HEK293 (cell line): ENCODE data around the gene HGFAC.
A peak's percentile ranks its signal among the peaks of the same experiment; 100 is the strongest.

Experiments
- CTCF ChIA-PET: fragments of 350-600 bp; formaldehyde crosslinking; extraction: SDS; loops from one replicate; lab custom pipeline; 2021; ENCODE audit warnings: antibody characterized with exemption; lab: Yijun Ruan, JAX
- POLR2A ChIA-PET: fragments of 300-600 bp; formaldehyde crosslinking; extraction: SDS; loops from one replicate; lab custom pipeline; 2020; ENCODE audit warnings: antibody characterized with exemption, inconsistent platforms; lab: Yijun Ruan, JAX
- H3K27ac ChIP-seq: fragments of 200-500 bp; sonication (Bioruptor generic); 2 replicates; pipeline ENCODE4 v1.5.1; 2014; ENCODE audit warnings: low read depth, low read length, control low read depth, inconsistent platforms; ENCODE audit errors: extremely low read depth
- H3K36me3 ChIP-seq, 2 experiments: fragments of 200-500 bp in 1 of 2; sonication (Bioruptor generic) in 1 of 2; 1 replicate in 1 of 2; 2 replicates in 1 of 2; pipeline ENCODE4 v1.5.1; 2014 to 2017; ENCODE audit warnings: inconsistent platforms in 2 of 2, low read length in 2 of 2; ENCODE audit not compliant: control insufficient read depth in 2 of 2, insufficient read depth in 1 of 2
- H3K4me1 ChIP-seq: fragments of 200-500 bp; sonication (Bioruptor generic); 2 replicates; pipeline ENCODE4 v1.5.1; 2014; ENCODE audit warnings: mild to moderate bottlenecking, low read length, inconsistent platforms; ENCODE audit not compliant: control insufficient read depth, insufficient read depth
- H3K4me3 ChIP-seq: 2 replicates; pipeline ENCODE4 v1.5.1; 2011; ENCODE audit warnings: low read depth, mild to moderate bottlenecking, control low read depth, low read length, moderate library complexity
- H3K9me3 ChIP-seq: fragments of 200-500 bp; sonication (Bioruptor generic); 2 replicates; pipeline ENCODE4 v1.5.1; 2014; ENCODE audit warnings: low read depth, low read length, inconsistent platforms; ENCODE audit not compliant: control insufficient read depth, insufficient read depth
- EGR2 ChIP-seq: fragments of 450-650 bp; formaldehyde crosslinking; IDR thresholded peaks from 2 replicates; pipeline ENCODE4 v1.5.1; 2016; ENCODE audit warnings: low read depth, missing biosample characterization, missing genetic modification characterization
- GLIS1 ChIP-seq: fragments of 450-650 bp; formaldehyde crosslinking; IDR thresholded peaks from 2 replicates; pipeline ENCODE4 v1.5.1; 2016; ENCODE audit warnings: missing biosample characterization, missing genetic modification characterization
- HOXA7 ChIP-seq: sonication (generic); formaldehyde crosslinking; IDR thresholded peaks from 2 replicates; pipeline ENCODE4 v1.8.1; 2022; ENCODE audit warnings: missing genetic modification reagents, borderline replicate concordance
- IKZF3 ChIP-seq: fragments of 450-650 bp; IDR thresholded peaks from 2 replicates; pipeline ENCODE4 v1.5.0; 2018; ENCODE audit warnings: missing biosample characterization, mild to moderate bottlenecking, missing genetic modification characterization, moderate library complexity
- KLF9 ChIP-seq: fragments of 450-650 bp; formaldehyde crosslinking; IDR thresholded peaks from 2 replicates; pipeline ENCODE4 v1.5.1; 2016; ENCODE audit warnings: missing biosample characterization, missing genetic modification characterization, low read depth
- ZBTB20 ChIP-seq: fragments of 450-650 bp; formaldehyde crosslinking; IDR thresholded peaks from 2 replicates; pipeline ENCODE4 v1.5.1; 2016; ENCODE audit warnings: missing biosample characterization, missing genetic modification characterization
- ZIC2 ChIP-seq: fragments of 450-650 bp; formaldehyde crosslinking; IDR thresholded peaks from 2 replicates; pipeline ENCODE4 v1.5.1; 2016; ENCODE audit warnings: missing biosample characterization, missing genetic modification characterization
- ZNF174 ChIP-seq: fragments of 450-650 bp; formaldehyde crosslinking; IDR thresholded peaks from 2 replicates; pipeline ENCODE4 v1.5.0; 2017; ENCODE audit warnings: missing biosample characterization, mild to moderate bottlenecking, missing genetic modification characterization
- ZNF175 ChIP-seq: fragments of 450-650 bp; formaldehyde crosslinking; IDR thresholded peaks from 2 replicates; pipeline ENCODE4 v1.5.1; 2016; ENCODE audit warnings: missing biosample characterization, missing genetic modification characterization
- ZNF211 ChIP-seq: fragments of 450-650 bp; formaldehyde crosslinking; IDR thresholded peaks from 2 replicates; pipeline ENCODE4 v1.5.1; 2016; ENCODE audit warnings: low read depth, missing biosample characterization, missing genetic modification characterization
- ZNF214 ChIP-seq: fragments of 450-650 bp; formaldehyde crosslinking; IDR thresholded peaks from 2 replicates; pipeline ENCODE4 v1.5.1; 2017; ENCODE audit warnings: missing biosample characterization, mild to moderate bottlenecking, missing genetic modification characterization, borderline replicate concordance
- ZNF341 ChIP-seq: fragments of 450-650 bp; formaldehyde crosslinking; IDR thresholded peaks from 2 replicates; pipeline ENCODE4; 2016; ENCODE audit warnings: low read depth, missing biosample characterization, missing genetic modification characterization
- ZNF366 ChIP-seq: fragments of 450-650 bp; formaldehyde crosslinking; conservative IDR thresholded peaks from 2 replicates; pipeline ENCODE4 v1.5.1; 2016; ENCODE audit warnings: missing biosample characterization, missing genetic modification characterization
- ZNF391 ChIP-seq: fragments of 450-650 bp; formaldehyde crosslinking; IDR thresholded peaks from 2 replicates; pipeline ENCODE4 v1.5.1; 2016; ENCODE audit warnings: low read depth, missing biosample characterization, missing genetic modification characterization, borderline replicate concordance
- ZNF423 ChIP-seq: fragments of 450-650 bp; formaldehyde crosslinking; IDR thresholded peaks from 2 replicates; pipeline ENCODE4 v1.5.1; 2016; ENCODE audit warnings: missing biosample characterization, missing genetic modification characterization
- ZNF501 ChIP-seq: fragments of 450-650 bp; formaldehyde crosslinking; IDR thresholded peaks from 2 replicates; pipeline ENCODE4 v1.5.1; 2016; ENCODE audit warnings: missing biosample characterization, missing genetic modification characterization
- ZNF549 ChIP-seq: fragments of 450-650 bp; IDR thresholded peaks from 2 replicates; pipeline ENCODE4 v1.5.1; 2018; ENCODE audit warnings: missing biosample characterization, missing genetic modification characterization, mild to moderate bottlenecking, inconsistent platforms, moderate library complexity
- ZNF596 ChIP-seq: fragments of 450-650 bp; IDR thresholded peaks from 2 replicates; pipeline ENCODE4 v1.5.0; 2018; ENCODE audit warnings: missing biosample characterization, mild to moderate bottlenecking, missing genetic modification characterization, moderate library complexity
- ZNF776 ChIP-seq: fragments of 450-650 bp; formaldehyde crosslinking; IDR thresholded peaks from 2 replicates; pipeline ENCODE4 v1.5.0; 2017; ENCODE audit warnings: missing biosample characterization, missing genetic modification characterization, borderline replicate concordance
- TF ChIP-seq, protein P1 (sequence below): fragments of 450-650 bp; formaldehyde crosslinking; IDR thresholded peaks from 2 replicates; pipeline ENCODE4 v1.5.1; 2016; ENCODE audit warnings: missing biosample characterization, missing genetic modification characterization
- TF ChIP-seq, protein P2 (sequence below): fragments of 450-650 bp; formaldehyde crosslinking; IDR thresholded peaks from 2 replicates; pipeline ENCODE4 v1.5.1; 2017; ENCODE audit warnings: missing biosample characterization, missing genetic modification characterization
- TF ChIP-seq, protein P3 (sequence below): fragments of 450-650 bp; formaldehyde crosslinking; IDR thresholded peaks from 2 replicates; pipeline ENCODE4 v1.5.1; 2016; ENCODE audit warnings: missing biosample characterization, missing genetic modification characterization
- TF ChIP-seq, protein P4 (sequence below): fragments of 450-650 bp; formaldehyde crosslinking; IDR thresholded peaks from 2 replicates; pipeline ENCODE4 v1.5.1; 2017; ENCODE audit warnings: missing biosample characterization, missing genetic modification characterization
- TF ChIP-seq, protein P5 (sequence below): fragments of 450-650 bp; formaldehyde crosslinking; conservative IDR thresholded peaks from 2 replicates; pipeline ENCODE4 v1.5.1; 2016; ENCODE audit warnings: low read depth, missing biosample characterization, missing genetic modification characterization

Gene HGFAC

DNA sequence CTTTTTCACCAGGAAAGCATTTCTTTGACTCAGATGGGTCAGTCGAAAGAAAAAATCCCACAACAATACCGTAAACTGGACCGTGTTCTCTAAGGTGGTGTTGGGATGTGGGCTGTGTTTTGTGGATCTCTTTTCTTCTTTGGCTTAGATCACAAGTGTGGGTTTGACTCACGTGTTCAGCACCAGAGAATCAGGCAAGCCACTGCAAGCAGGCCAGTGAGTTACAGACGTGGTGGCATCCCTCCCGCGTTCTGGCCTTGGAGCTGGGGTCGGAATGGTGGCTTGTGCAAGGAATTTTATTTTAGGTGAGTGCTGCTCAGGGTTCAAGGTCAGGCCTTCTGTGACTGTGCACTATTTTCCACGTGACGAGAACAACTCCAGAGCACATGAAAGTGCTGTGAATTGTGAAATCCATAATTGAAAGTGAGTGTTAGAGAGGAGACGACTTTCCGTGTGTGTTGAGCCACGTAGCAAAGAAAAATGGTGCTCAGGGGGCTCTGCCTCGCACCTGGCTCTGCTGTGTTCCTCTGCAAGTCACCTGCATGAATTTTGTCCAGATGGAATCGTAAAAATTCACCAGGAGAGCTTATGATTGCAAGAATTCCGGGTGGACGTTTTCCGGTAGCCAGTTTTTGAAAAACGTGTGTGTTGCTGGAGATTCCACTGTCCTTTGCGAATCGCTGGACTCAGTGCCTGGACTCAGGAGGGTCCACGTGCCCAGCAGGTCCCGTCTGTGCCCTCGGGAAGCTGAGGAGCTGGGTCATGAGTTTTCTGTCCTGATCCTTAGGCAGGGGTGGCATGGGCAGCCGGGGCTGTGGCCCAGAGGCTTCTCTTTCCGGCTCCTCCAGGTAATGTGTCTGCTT is 33.6 kb upstream of the HGFAC start (continued):
- TF ChIP-seq, protein P1, sequence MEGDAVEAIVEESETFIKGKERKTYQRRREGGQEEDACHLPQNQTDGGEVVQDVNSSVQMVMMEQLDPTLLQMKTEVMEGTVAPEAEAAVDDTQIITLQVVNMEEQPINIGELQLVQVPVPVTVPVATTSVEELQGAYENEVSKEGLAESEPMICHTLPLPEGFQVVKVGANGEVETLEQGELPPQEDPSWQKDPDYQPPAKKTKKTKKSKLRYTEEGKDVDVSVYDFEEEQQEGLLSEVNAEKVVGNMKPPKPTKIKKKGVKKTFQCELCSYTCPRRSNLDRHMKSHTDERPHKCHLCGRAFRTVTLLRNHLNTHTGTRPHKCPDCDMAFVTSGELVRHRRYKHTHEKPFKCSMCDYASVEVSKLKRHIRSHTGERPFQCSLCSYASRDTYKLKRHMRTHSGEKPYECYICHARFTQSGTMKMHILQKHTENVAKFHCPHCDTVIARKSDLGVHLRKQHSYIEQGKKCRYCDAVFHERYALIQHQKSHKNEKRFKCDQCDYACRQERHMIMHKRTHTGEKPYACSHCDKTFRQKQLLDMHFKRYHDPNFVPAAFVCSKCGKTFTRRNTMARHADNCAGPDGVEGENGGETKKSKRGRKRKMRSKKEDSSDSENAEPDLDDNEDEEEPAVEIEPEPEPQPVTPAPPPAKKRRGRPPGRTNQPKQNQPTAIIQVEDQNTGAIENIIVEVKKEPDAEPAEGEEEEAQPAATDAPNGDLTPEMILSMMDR: no peak
- TF ChIP-seq HOXA7 (CRISPR knock-in tag): no peak
- TF ChIP-seq ZNF596 (tag by site-specific recombination): no peak
- no peak for TF ChIP-seq ZNF211 (tag by site-specific recombination)
- TF ChIP-seq EGR2 (tag by site-specific recombination): no peak
- no peak for TF ChIP-seq ZBTB20
- TF ChIP-seq ZNF501 (tag by site-specific recombination): no peak

DNA sequence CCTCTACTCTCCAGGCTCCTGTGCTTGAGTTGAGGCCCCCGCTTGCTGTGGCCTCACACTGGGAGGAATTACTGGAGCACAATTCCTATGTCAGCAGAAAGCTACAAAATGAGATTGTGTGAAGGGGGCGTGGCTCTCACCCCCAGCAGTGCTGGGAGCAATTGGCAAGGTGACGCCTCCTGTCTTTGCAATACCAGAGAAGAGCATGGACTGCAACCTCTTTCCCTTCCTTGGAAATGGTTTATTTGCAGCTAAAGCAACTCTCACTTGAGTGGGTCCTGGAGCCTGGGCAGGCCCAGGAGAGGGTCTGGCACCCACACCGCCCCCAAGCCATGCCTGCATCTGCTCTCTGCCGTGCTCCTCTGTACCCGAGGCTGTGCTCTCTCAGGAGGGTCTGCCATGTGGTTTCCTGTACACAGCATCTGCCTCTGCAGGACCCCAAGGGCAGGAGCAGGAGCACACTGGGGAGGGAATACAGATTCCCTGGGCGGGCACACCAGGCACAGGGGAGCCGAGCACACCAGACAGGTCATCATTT is 32.9 kb upstream of the HGFAC start:
- TF ChIP-seq ZIC2 (tag by site-specific recombination) (peak; percentile 81), ZNF175 (tag by site-specific recombination) (no peak), KLF9 (peak; percentile 79), ZNF776 (tag by site-specific recombination) (no peak), GLIS1 (peak; percentile 81)
- TF ChIP-seq, protein P2, sequence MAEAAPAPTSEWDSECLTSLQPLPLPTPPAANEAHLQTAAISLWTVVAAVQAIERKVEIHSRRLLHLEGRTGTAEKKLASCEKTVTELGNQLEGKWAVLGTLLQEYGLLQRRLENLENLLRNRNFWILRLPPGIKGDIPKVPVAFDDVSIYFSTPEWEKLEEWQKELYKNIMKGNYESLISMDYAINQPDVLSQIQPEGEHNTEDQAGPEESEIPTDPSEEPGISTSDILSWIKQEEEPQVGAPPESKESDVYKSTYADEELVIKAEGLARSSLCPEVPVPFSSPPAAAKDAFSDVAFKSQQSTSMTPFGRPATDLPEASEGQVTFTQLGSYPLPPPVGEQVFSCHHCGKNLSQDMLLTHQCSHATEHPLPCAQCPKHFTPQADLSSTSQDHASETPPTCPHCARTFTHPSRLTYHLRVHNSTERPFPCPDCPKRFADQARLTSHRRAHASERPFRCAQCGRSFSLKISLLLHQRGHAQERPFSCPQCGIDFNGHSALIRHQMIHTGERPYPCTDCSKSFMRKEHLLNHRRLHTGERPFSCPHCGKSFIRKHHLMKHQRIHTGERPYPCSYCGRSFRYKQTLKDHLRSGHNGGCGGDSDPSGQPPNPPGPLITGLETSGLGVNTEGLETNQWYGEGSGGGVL (tag by site-specific recombination): no peak
- CTCF ChIA-PET: no interaction called here
- H3K27ac ChIP-seq: no peak overlapping the region
- no peaks in the 10 kb centered on the region for H3K4me1 ChIP-seq
- POLR2A ChIA-PET: no interaction called here
- no peaks in the 10 kb centered on the region for H3K9me3 ChIP-seq
- no peak overlapping the region for H3K4me3 ChIP-seq
- no peaks in the 10 kb centered on the region for H3K36me3 ChIP-seq

DNA sequence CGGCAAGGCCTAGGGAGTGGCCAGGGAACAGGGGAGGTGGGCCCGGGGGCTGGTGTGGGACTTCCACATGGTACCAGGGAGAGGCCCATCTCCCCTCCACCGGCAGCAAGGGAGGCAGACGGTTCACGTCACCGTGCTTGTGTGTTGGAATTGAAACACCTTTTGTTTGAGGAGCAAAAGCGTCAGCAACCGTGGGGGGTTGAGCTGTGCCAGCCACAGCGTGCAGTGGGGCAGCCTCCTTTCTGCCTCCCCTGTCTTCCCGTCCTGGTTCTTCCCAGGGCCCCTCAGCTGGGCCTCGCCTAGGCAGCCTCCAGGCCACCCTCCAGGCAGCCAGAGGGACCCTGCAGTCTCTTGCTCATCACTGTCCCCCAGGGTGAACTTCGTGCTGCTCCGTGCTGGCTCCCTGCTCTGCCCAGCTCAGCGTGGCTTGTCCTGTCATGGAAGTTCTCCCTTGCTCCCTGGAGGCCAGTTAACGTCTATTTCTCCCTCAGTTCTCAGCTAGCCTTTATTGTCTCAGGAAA is 32.1 kb upstream of the HGFAC start:
- H3K27ac ChIP-seq: no peak overlapping the region
- CTCF ChIA-PET: no interaction called here
- POLR2A ChIA-PET: no interaction called here
- TF ChIP-seq ZNF174 (tag by site-specific recombination): no peak
- TF ChIP-seq ZNF341 (tag by site-specific recombination): peak; percentile 46; the same call in 1 of the 2 replicates
- TF ChIP-seq, protein P3, sequence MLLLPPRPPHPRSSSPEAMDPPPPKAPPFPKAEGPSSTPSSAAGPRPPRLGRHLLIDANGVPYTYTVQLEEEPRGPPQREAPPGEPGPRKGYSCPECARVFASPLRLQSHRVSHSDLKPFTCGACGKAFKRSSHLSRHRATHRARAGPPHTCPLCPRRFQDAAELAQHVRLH (tag by site-specific recombination): no peak
- no peak for TF ChIP-seq ZNF391 (tag by site-specific recombination)
- 0 out of 2 replicates have a peak, but pooled peaks have one; percentile 43 for TF ChIP-seq ZNF423 (tag by site-specific recombination)
- peak; percentile 96 for TF ChIP-seq ZIC2 (tag by site-specific recombination)
- TF ChIP-seq, protein P4, sequence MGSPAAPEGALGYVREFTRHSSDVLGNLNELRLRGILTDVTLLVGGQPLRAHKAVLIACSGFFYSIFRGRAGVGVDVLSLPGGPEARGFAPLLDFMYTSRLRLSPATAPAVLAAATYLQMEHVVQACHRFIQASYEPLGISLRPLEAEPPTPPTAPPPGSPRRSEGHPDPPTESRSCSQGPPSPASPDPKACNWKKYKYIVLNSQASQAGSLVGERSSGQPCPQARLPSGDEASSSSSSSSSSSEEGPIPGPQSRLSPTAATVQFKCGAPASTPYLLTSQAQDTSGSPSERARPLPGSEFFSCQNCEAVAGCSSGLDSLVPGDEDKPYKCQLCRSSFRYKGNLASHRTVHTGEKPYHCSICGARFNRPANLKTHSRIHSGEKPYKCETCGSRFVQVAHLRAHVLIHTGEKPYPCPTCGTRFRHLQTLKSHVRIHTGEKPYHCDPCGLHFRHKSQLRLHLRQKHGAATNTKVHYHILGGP (tag by site-specific recombination): no peak
- TF ChIP-seq ZNF549 (tag by site-specific recombination): no peak
- TF ChIP-seq IKZF3 (tag by site-specific recombination): no peak
- TF ChIP-seq, protein P5, sequence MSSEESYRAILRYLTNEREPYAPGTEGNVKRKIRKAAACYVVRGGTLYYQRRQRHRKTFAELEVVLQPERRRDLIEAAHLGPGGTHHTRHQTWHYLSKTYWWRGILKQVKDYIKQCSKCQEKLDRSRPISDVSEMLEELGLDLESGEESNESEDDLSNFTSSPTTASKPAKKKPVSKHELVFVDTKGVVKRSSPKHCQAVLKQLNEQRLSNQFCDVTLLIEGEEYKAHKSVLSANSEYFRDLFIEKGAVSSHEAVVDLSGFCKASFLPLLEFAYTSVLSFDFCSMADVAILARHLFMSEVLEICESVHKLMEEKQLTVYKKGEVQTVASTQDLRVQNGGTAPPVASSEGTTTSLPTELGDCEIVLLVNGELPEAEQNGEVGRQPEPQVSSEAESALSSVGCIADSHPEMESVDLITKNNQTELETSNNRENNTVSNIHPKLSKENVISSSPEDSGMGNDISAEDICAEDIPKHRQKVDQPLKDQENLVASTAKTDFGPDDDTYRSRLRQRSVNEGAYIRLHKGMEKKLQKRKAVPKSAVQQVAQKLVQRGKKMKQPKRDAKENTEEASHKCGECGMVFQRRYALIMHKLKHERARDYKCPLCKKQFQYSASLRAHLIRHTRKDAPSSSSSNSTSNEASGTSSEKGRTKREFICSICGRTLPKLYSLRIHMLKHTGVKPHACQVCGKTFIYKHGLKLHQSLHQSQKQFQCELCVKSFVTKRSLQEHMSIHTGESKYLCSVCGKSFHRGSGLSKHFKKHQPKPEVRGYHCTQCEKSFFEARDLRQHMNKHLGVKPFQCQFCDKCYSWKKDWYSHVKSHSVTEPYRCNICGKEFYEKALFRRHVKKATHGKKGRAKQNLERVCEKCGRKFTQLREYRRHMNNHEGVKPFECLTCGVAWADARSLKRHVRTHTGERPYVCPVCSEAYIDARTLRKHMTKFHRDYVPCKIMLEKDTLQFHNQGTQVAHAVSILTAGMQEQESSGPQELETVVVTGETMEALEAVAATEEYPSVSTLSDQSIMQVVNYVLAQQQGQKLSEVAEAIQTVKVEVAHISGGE (tag by site-specific recombination): no peak
- TF ChIP-seq ZNF214 (tag by site-specific recombination): no peak
- no peak for TF ChIP-seq ZNF366 (tag by site-specific recombination)

More for the DNA sequence above, 32.1 kb upstream of the HGFAC start:
- Histone ChIP-seq H3K36me3 (no peaks in the 10 kb centered on the region), H3K9me3 (no peaks in the 10 kb centered on the region), H3K4me1 (no peaks in the 10 kb centered on the region), H3K4me3 (no peak overlapping the region)
